GDM1 (cell line): ENCODE results near the gene GARNL3.

Source experiments
- DNase-seq: peaks from one replicate; lab custom pipeline; 2025; lab: John Stamatoyannopoulos, UW

The GARNL3 gene

GRCh38 chr9:127233550-127233949, 31.0 kb upstream of the GARNL3 start:
- no peak for DNase-seq

DNA sequence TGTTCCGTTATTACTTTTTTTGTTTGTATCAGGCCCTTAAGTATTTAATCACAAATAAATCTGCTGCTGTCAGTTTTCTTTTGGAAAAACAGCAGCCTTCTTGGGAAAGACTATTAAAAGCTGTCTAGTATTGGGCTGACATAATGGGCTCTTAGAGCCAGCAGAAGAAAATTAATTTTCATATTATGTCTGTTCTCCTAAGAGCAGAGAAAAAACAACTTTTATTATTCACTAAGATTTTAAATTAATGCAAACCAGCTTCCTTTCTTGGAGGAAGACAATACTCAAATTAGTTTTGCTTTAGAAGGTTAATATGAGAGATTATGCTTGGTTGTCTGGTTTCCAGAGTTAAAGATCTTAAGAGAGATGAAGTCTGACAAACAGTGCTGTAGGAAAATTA, 30.6 kb upstream of the GARNL3 start:
- no peak for DNase-seq

- no peak for DNase-seq
These were observed 26.8 kb upstream of the GARNL3 start for GRCh38 chr9:127237801-127238200.

DNA sequence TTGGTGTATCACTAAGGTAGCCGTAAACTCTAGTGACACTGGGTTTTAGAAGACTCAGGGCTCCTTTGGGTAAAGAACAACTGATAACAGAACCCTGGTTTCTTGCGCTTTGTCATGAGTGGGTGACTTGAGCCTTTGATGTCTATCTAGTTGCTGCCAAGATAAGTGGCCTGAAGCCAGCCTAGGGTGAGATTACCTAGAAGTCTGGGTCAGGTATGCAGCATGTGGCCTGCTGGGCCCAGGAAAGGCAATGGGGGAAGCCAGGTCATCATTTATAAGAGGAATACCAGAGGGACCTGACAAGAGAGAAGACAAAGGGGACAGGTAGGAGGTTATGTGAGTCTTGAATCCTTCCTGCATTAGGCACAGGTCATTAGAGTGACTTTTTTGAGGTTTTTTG, 23.2 kb upstream of the GARNL3 start:
- DNase-seq = no peak

DNA sequence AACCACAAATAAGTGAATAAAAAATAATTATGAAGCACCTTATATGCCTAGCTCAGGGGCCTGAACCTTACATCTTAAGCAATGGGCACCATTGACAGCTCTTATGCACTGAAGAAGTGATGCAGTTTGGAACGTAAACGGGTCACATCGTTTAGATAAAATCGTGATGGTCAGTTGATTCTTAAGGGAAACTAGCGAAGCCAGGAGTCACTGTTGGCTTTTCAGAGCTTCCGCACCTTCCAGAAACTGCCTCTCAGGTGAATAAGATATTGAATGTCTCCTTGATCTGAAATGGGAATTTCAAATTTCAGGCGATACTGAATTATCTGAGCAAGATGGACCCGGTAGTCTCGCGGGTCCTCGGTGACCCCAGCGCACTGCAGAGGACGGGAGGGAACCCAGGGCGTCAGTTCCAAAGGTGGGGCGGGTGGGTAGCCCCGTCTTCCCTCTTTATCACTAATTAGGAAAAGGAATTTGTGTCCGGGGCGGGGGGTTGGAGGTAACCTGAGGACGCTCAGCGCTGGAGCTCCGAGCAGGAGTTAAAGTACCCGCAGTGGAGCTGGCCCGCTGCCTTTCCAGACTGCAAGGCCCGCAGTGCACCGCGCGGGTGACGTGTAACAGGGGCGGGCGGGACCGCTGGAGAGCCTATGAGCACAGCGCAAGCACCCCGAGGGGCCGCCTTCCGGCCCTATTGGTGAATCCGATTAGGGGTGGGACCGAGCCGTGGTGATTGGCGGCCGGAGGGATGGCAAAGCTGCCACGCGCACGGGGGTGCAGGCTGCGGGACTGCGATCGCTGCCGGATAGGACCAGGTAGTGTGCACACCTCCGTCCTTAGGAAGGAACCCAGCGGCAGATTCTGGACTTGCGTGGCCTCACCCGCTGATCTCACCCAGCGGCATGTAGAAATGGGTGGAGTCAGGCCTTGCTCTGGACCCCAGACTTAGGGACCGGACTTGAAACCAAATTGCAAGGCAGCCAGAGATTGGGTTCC, 19.7 kb upstream of the GARNL3 start:
- DNase-seq = peak; percentile 89

DNA sequence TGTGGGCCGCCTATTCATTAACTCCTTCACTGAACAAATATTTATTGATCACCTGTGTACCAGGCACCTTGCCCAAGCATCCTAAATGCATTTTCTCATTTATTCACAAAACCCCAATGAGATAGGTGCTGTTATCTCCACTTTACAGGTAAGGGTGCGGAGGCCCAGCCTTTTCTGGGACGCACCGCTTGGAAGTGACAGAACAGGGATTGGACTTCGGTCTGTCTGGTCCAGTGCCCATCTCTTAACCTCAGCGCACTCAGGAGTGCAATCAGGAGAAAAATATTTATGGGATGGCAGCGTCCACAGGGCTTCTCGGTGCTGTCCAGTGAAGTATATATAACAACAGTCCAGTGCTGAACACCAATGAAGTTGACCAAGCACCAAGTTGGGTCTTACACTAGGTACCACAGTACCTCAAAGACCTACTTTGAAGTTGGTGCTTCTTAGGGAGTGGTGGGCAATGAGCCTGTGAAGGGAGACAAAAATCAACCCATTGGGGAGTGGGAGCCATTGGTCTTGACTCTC, 18.9 kb upstream of the GARNL3 start:
- DNase-seq = no peak

- DNase-seq = no peak
These were observed 16.3 kb upstream of the GARNL3 start for GRCh38 chr9:127248241-127248640.

GRCh38 chr9:127249877-127250276, 14.7 kb upstream of the GARNL3 start:
- no peak for DNase-seq

DNA sequence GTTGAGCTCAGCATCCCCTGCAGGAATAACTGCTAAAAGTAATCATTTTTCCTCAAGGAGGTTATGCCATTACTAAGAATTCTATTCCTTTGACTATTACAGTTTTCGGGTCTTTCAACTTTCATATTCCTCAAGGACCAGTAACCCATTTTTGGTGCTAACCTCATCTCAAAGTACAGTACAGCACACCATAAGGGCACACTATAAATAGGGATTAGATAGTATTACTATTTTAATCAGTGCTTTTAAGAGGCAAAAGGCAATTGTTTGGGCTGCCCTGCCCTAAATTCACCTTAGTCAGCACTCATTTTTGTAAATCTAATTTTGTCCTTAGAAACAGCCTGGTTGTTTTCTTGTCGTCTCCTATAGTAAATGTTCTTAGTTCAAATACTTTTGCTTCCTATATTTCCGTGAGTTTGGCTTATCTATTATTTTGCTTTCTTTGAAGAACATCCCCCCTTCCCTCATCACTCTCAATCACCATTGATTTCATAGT, 13.6 kb upstream of the GARNL3 start:
- no peak for DNase-seq

DNA sequence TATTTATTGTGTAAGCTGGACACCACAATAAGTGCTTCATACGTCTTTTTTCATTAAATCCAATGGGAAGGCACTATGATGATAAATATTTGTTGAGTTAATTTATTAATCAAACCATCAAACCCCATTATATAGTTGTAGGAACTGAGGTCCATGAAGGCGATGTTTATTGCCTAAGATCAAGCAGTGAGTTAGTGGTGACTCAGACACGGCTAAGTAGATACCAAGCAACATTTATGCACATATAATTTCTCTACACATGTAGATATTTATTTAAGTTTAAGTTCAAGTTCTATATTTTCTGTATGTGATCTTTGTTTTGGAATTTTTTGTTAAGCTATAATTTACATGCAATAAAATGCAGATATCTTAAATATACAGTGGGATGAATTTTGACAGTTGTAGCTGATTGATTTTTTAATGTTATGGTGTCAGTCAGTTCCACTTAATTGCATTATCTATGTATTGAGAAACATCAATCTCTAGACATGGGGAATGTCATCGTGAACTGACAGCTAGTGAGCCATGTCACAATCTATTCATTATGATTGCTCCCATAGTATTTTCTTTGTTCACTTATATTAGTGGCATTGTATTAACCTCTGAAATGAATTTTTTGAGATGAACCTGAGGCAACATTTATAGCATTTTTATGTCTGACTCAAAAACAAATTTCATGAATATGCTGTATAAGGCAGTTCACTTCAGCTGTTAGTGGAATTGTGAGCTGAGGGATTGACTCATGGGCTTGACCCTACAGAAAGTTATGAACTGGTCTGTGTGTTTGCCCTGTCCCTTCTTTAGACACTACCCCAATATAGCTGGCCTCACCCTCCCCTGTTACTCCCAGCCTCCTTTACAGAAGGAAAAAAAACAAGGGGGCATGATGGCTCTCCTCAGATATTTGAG, 11.9 kb upstream of the GARNL3 start:
- no peak for DNase-seq

- DNase-seq = no peak
These were observed 11.1 kb upstream of the GARNL3 start for GRCh38 chr9:127253446-127253845.

DNA sequence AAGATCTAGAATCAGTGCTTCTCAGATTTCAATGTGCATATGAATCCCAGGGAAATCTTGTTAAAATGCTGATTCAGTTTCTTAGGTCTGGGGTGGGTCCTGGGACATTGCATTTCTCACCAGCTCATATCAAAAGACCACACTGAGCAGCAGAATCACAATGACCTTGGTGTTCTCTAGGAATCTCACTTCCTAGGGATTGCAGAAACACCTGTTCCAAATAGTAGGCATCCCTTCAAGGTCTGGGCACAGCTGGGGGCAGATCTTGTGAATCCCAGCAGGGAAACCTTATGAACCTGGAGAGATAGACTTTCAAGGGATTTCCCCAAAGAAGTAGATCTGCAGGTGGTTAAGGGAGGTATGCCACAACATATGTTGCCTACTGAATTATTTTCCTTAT, 8.9 kb upstream of the GARNL3 start:
- no peak for DNase-seq

- no peak for DNase-seq
These were observed 8.2 kb upstream of the GARNL3 start for GRCh38 chr9:127256324-127256723.

DNA sequence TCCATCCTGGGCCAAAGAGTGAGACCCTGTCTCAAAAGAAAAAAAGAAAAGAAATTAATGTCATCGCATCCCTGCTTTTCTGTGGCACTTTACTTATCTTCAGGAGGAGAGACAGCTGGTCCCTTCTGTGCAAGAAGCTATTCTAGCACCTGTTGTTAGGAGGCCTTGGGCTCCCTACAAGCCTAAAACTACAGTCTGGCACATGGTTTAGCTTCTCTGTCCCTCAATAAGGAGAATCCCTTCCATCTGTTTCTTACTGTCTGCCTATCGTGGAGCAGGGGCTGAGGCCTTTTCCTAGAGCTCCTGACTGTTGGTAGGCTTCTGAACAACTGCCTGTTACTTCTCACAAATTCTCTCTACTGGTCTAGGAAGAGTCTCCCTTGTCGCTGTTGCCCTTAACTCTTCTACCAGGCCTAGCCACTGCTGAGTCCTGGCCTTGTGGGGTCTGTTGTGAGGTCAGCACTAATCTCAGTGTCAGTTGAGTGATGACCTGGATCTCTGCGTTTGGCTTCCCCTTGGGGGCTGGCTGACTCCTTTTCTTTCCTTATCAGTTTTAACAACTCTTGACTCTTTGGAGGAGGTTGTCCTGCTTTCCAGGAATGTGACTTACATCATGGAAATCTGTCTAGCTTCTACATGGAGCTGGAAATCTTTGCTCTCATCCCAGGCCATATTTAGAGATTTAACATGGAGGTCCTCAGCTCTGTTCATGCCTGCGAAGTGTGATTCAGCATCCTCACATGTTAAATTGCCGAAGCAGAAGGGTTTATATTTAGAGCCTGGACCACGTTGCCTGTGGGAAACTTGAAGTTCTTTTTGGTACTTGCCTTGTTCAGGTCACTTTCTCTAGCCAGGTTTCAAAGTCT, 5.7 kb upstream of the GARNL3 start:
- DNase-seq = no peak

DNA sequence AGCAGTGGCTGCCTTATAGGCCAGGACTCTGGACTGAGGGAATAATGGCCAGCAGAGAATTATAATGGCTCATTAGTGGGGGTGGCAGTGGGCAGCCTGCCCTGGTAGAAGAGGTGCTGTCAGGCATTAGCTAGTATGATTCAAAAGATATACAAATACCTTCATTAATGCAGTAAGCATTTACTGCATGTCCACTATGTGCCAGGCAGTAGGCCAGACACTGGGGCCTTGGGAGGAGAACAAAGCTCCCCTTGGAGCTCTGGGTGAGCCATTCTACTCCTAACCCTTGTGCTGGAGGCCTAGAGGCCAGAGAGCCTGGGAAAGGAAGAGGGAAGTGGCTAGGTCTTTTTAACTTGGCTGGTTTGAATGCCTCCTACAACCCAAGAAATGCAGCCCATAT, 2.0 kb upstream of the GARNL3 start:
- DNase-seq = no peak

- DNase-seq = no peak
These were observed 1.3 kb upstream of the GARNL3 start for GRCh38 chr9:127263237-127263636.

GRCh38 chr9:127263664-127264063, 910 bp upstream of the GARNL3 start:
- DNase-seq = no peak

GRCh38 chr9:127267793-127268525, 3.4 kb downstream of the GARNL3 start:
- no peak for DNase-seq

DNA sequence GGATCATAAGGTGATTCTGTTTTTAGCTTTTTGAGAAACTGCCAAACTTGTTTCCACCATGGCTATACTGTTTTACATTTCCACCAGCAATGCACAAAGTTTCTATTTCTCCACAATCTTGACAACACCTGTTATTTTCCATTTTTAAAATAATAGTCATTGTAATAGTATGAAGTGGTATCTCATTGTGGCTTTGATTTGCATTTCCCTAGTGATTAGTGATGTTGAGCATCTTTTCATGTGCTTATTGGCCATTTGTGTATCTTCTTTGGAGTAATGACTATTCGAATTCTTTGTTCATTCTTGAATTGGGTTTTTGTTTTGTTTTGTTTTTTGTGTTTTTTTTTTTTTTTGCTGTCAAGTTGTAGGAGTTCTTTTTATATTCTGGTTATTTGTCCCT, 4.9 kb downstream of the GARNL3 start:
- DNase-seq = no peak

DNA sequence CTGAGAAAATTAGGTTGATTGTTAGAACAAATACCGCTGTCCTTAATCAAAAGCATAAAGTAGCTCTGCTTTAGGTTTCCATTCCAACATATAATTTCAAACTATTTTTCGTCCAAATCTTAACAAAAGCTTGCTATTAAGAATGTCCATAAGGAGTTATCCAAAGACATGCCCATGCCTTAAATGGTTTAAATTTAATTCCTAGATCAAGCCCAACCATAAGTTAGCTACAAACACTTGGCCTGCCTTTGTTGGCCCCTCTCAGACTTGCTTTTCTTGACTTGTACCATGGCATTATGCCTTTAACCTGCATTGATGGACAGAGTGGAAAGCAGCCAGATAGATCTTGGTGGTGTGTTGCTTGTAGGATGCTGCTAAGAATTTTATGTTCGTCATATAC, 8.8 kb downstream of the GARNL3 start:
- no peak for DNase-seq

DNA sequence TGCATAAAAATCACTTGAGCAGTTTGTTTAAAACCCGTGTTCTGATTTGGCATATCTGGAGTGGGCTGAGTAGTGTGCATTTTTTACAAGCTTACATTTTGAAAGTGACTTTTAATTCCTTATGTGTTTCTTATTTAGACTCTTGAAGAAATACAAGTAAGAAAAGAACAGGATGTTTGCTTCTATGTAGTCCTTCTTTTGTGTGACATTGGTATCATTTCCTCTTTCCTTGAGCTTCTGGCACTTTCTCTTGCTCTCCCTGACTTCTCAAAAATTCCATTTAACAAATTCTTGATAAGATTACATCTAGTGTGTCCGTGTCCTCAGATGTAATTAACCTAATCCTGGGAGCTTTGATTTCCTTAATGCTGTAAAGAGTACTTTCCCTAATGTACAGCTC, 12.5 kb downstream of the GARNL3 start:
- no peak for DNase-seq
